ENCODE results near the gene PARD3B. TPM values are rescaled to one million over a fixed set of nuclear protein-coding genes. Genes with fewer than 3 reads are reported as not detected.

Gene PARD3B
- total and polyA plus RNA-seq, 10 of the 15 experiments (the other 5 are each of a cell fraction or from before 2014, with no cell fraction given): 0.01 to 0.54 (median 0.07) TPM; not detected in 7

- DNase-seq (ENCODE audit: low read depth, low spot score) (no peak), FAIRE-seq (peak; percentile 38), ATAC-seq (no peak)
- H3K36me3 ChIP-seq (ENCODE audit: control insufficient read depth in 2 of 2, insufficient read depth in 2 of 2, low read length in 1 of 2): no peaks in the 10 kb centered on the region
- H3K9me3 ChIP-seq (replicated peaks; ENCODE audit: control insufficient read depth, insufficient read depth, low read length): no peaks in the 10 kb centered on the region
- ChIA-PET SMC1A (ENCODE audit: uncharacterized antibody, unreplicated experiment) (no interaction called here), CTCF (interaction anchor here (0.6 kb wide), 1 partner anchor 397 kb away, joined by 3 read pairs; no protein-coding TSS in a partner anchor), POLR2A (no interaction called here), RAD21 (ENCODE audit: unreplicated experiment) (interaction anchor here (0.6 kb wide), 1 partner anchor 420 kb away, joined by 3 read pairs; no protein-coding TSS in a partner anchor)
- WGBS (ENCODE audit: insufficient coverage, insufficient replicate concordance, low lambda C conversion rate, missing lambda C conversion rate): 25% methylated on average over 1 of the region's 1 CpG
- no peaks in the 10 kb centered on the region for H3K27me3 ChIP-seq (replicated peaks in 1 of 2; ENCODE audit: control insufficient read depth in 2 of 2, insufficient read depth in 2 of 2, low read length in 1 of 2)
- TF ChIP-seq POLR2A (IDR thresholded peaks at IDR 0.05; ENCODE audit: low read depth, low read length) (no peak), MEF2B (IDR thresholded peaks at IDR 0.05; ENCODE audit: partially characterized antibody, poor library complexity, severe bottlenecking) (no peak), SMC3 (IDR thresholded peaks at IDR 0.05; ENCODE audit: borderline replicate concordance, low read length) (no peak), SKIL (IDR thresholded peaks at IDR 0.05; ENCODE audit: low read depth, poor library complexity, severe bottlenecking) (no peak), ATF2 (IDR thresholded peaks at IDR 0.05; ENCODE audit: low read length) (no peak), ASH2L (IDR thresholded peaks at IDR 0.05; ENCODE audit: borderline replicate concordance, low read depth) (no peak), EZH2 (IDR thresholded peaks at IDR 0.05; ENCODE audit: borderline replicate concordance, control insufficient read depth, low read depth, low read length) (no peak), GABPA (IDR thresholded peaks at IDR 0.05; ENCODE audit: low read depth) (no peak), STAT3 (IDR thresholded peaks at IDR 0.05; ENCODE audit: low read depth, low read length) (no peak), E4F1 (IDR thresholded peaks at IDR 0.05; ENCODE audit: borderline replicate concordance, partially characterized antibody) (no peak), USF1 (IDR thresholded peaks at IDR 0.05; ENCODE audit: borderline replicate concordance, extremely low read length, insufficient read depth, low read depth, low read length) (no peak), MYC (IDR thresholded peaks at IDR 0.05; ENCODE audit: insufficient read depth, insufficient read length, insufficient replicate concordance, low read length, severe bottlenecking) (no peak), RCOR1 (conservative IDR thresholded peaks at IDR 0.05; ENCODE audit: low read depth, low read length) (no peak), CREB1 (IDR thresholded peaks at IDR 0.05; ENCODE audit: low read depth) (no peak), SIX5 (IDR thresholded peaks at IDR 0.05; ENCODE audit: low read depth, low read length, severe bottlenecking) (no peak), SUPT20H (IDR thresholded peaks at IDR 0.05; ENCODE audit: borderline replicate concordance, control insufficient read depth, low read depth, low read length) (no peak)
- no peaks in the 10 kb centered on the region for H4K20me1 ChIP-seq (ENCODE audit: control insufficient read depth, insufficient read depth)
- no peak overlapping the region for H3K4me2 ChIP-seq (ENCODE audit: control insufficient read depth, insufficient read depth)
- intact Hi-C loops (cut with micrococcal nuclease; ENCODE audit: unreplicated experiment): no loop called here
- no peak overlapping the region for H3K9ac ChIP-seq (ENCODE audit: control insufficient read depth, insufficient read depth, low read length)
- BruUV-seq (replicated peaks): no TSS peak
- no peaks in the 10 kb centered on the region for H3K79me2 ChIP-seq (ENCODE audit: control insufficient read depth, insufficient read depth, low read length)
- H3K4me1 ChIP-seq (ENCODE audit: control insufficient read depth, insufficient read depth, low read length): no peaks in the 10 kb centered on the region
- no peak overlapping the region for H2AFZ ChIP-seq (ENCODE audit: control insufficient read depth, low read depth, low read length)
- H3K27ac ChIP-seq (ENCODE audit: control insufficient read depth, insufficient read depth): no peak overlapping the region
- no peak overlapping the region for H3K4me3 ChIP-seq
- in situ Hi-C loops (cut with MboI): no loop called here
These were observed 352.3 kb downstream of the PARD3B start for GRCh38 chr2:204897561-204897960.
